ENCODE measurements around the gene ICAM5. TPM values are rescaled to one million over a fixed set of nuclear protein-coding genes. Genes with fewer than 3 reads are reported as not detected.

Gene ICAM5
- total RNA-seq, 2 donors from 2014 or later = 0.18 to 0.37 TPM

DNA sequence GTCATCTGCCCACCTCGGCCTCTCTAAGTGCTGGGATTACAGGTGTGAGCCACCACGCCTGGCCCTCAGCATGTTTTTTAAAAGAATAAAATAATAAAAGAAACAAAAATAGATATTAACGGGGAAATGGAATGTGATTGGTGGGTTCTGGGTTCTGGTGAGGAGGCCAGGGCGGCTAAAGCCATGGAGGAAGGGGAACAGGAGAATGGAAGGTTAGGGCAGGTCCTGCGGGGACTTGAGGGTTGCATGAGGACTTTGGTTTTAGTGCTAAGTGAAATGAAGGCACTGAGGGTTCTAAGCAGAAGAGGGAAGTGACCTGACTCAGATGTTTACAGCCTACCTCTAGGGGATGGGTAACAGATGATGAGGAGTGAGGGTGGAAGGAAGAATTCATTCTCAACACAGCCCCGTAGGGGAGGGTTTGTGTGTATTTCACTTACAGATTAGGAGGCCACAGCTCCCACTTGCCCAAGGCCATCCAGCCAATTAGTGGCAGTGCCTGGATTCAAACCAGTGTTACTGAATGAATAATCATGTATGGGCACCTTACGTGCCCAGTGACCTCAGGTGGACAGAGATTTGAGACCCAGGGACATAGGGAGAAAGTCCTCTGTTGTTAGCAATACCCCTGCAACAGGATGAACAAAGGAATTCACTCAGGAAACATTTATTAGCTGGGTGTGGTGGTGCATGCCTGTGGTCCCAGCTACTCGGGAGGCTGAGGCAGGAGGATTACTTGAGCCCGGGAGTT lies 44.4 kb upstream of the ICAM5 start:
- Histone ChIP-seq H3K27ac (ENCODE audit: low read depth, low read length) (no peak overlapping the region), H3K9me3 (ENCODE audit: control insufficient read depth, low read length) (no peaks in the 10 kb centered on the region), H3K9ac (ENCODE audit: extremely low read depth, low read length, poor library complexity, severe bottlenecking) (no peak overlapping the region), H3K4me3 (ENCODE audit: low read length) (no peak overlapping the region), H3K36me3 (ENCODE audit: control insufficient read depth, insufficient read depth, low read length) (no peaks in the 10 kb centered on the region), H3K4me1 (ENCODE audit: control insufficient read depth, insufficient read depth, low read length) (no peaks in the 10 kb centered on the region), H3K27me3 (ENCODE audit: control insufficient read depth, insufficient read depth, low read length, poor library complexity, severe bottlenecking) (no peaks in the 10 kb centered on the region)
- no peak overlapping the region for H3K4me3 Mint-ChIP-seq
- DNase-seq = no peak
- no peaks in the 10 kb centered on the region for H3K36me3 Mint-ChIP-seq (ENCODE audit: low read depth)
- no peaks in the 10 kb centered on the region for H3K9me3 Mint-ChIP-seq
- TF ChIP-seq, protein P1, sequence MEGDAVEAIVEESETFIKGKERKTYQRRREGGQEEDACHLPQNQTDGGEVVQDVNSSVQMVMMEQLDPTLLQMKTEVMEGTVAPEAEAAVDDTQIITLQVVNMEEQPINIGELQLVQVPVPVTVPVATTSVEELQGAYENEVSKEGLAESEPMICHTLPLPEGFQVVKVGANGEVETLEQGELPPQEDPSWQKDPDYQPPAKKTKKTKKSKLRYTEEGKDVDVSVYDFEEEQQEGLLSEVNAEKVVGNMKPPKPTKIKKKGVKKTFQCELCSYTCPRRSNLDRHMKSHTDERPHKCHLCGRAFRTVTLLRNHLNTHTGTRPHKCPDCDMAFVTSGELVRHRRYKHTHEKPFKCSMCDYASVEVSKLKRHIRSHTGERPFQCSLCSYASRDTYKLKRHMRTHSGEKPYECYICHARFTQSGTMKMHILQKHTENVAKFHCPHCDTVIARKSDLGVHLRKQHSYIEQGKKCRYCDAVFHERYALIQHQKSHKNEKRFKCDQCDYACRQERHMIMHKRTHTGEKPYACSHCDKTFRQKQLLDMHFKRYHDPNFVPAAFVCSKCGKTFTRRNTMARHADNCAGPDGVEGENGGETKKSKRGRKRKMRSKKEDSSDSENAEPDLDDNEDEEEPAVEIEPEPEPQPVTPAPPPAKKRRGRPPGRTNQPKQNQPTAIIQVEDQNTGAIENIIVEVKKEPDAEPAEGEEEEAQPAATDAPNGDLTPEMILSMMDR (conservative IDR thresholded peaks at IDR 0.05) = no peak
- no peaks in the 10 kb centered on the region for H3K27me3 Mint-ChIP-seq (ENCODE audit: insufficient read depth)
- no peak overlapping the region for H3K27ac Mint-ChIP-seq
- peaks cover 4% of the 10 kb centered on the region for H3K4me1 Mint-ChIP-seq
- 84 to 94% methylated on average over 8 of the region's 9 CpGs for WGBS, 2 experiments (ENCODE audit: insufficient coverage in 1 of 2, insufficient read length in 1 of 2)

DNA sequence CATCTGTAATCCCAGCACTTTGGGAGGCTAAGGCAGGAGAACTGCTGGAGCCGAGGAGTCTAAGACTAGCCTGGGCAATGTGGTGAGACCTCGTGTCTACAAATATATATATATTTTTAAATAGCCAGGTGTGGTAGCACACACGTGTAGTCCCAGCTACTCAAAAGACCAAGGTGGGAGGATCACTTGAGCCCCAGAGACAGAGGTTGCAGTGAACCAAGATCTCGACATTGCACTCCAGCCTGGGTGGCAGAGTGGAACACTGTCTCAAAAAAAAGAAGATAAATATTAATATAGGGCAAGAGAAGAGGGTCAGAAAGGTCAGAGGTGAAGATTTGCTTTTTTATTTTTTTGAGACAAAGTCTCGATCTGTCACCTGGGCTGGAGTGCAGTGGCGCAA lies 43.2 kb upstream of the ICAM5 start:
- Histone ChIP-seq H3K27me3 (ENCODE audit: control insufficient read depth, insufficient read depth, low read length, poor library complexity, severe bottlenecking) (no peaks in the 10 kb centered on the region), H3K4me3 (ENCODE audit: low read length) (no peak overlapping the region), H3K27ac (ENCODE audit: low read depth, low read length) (no peak overlapping the region), H3K36me3 (ENCODE audit: control insufficient read depth, insufficient read depth, low read length) (no peaks in the 10 kb centered on the region), H3K9me3 (ENCODE audit: control insufficient read depth, low read length) (no peaks in the 10 kb centered on the region), H3K4me1 (ENCODE audit: control insufficient read depth, insufficient read depth, low read length) (no peaks in the 10 kb centered on the region), H3K9ac (ENCODE audit: extremely low read depth, low read length, poor library complexity, severe bottlenecking) (no peak overlapping the region)
- Mint-ChIP-seq H3K9me3 (no peaks in the 10 kb centered on the region), H3K4me3 (no peak overlapping the region), H3K36me3 (ENCODE audit: low read depth) (no peaks in the 10 kb centered on the region), H3K27ac (no peak overlapping the region), H3K4me1 (peaks cover 4% of the 10 kb centered on the region), H3K27me3 (ENCODE audit: insufficient read depth) (no peaks in the 10 kb centered on the region)
- WGBS, 2 experiments (ENCODE audit: insufficient coverage in 1 of 2, insufficient read length in 1 of 2) = 93 to 96% methylated on average over 4 to 6 of the region's 6 CpGs
- TF ChIP-seq, protein P1 (conservative IDR thresholded peaks at IDR 0.05) = no peak
- DNase-seq = no peak

DNA sequence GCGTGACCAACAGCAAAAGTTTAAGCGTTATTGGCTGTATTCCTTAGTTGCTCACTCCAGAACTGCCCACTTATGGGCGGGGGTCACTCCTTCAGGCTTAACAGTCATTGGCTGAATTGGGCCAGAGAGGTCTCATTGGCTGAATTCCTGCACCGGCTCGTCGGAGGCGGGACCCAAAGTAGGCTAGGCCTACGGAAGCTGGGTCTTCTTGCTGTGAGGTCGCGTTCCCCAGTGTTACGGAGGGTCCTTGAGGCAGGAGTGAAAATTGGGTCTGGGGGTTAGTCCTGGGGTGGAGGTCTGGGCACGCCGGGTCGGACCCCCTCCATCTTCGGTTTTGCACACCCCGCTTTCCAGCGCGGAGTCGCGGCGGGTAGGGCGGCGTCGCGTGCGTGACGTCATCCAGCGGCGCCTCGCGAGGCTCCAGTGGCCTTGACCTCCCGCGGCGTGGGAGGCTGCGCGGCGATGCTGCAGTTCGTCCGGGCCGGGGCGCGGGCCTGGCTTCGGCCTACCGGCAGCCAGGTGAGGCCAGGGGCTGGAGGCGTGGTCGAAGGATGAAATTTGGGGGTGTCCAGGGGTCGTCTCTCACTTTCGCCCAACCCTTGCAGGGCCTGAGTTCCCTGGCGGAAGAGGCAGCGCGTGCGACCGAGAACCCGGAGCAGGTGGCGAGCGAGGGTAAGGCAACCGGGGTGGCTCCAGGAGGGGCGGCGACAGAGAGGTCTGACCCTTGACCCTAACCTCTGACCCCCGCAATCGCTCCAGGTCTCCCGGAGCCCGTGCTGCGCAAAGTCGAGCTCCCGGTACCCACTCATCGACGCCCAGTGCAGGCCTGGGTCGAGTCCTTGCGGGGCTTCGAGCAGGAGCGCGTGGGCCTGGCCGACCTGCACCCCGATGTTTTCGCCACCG lies 37.7 kb upstream of the ICAM5 start, which contains the start of gene MRPL4:
MRPL4 (plus strand) TSS at position 423 of the 903 bp plus-strand sequence; CDS start at position 463, 40 bp downstream.
- Histone ChIP-seq H3K27ac (ENCODE audit: low read depth, low read length) (peak within 1 kb of the TSS; percentile 76), H3K4me1 (ENCODE audit: control insufficient read depth, insufficient read depth, low read length) (no peaks in the 10 kb centered on the region), H3K4me3 (ENCODE audit: low read length) (peak within 1 kb of the TSS; percentile 96), H3K36me3 (ENCODE audit: control insufficient read depth, insufficient read depth, low read length) (peaks cover 23% of the 10 kb centered on the region), H3K9ac (ENCODE audit: extremely low read depth, low read length, poor library complexity, severe bottlenecking) (peak within 1 kb of the TSS; percentile 83), H3K9me3 (ENCODE audit: control insufficient read depth, low read length) (no peaks in the 10 kb centered on the region), H3K27me3 (ENCODE audit: control insufficient read depth, insufficient read depth, low read length, poor library complexity, severe bottlenecking) (no peaks in the 10 kb centered on the region)
- TF ChIP-seq, protein P1 (conservative IDR thresholded peaks at IDR 0.05) = peak; percentile 38
- Mint-ChIP-seq H3K4me1 (peaks cover 5% of the 10 kb centered on the region), H3K36me3 (ENCODE audit: low read depth) (peaks cover 26% of the 10 kb centered on the region), H3K27me3 (ENCODE audit: insufficient read depth) (no peaks in the 10 kb centered on the region), H3K4me3 (peak within 1 kb of the TSS; percentile 95), H3K27ac (peak within 1 kb of the TSS; percentile 99), H3K9me3 (no peaks in the 10 kb centered on the region)
- DNase-seq = peak; percentile 98
- WGBS, 2 experiments (ENCODE audit: insufficient coverage in 1 of 2, insufficient read length in 1 of 2) = 1 to 2% methylated on average over 50 to 77 of the region's 77 CpGs
